ENCODE data around the gene RSPH1. TPM values are rescaled to one million over a fixed set of nuclear protein-coding genes. Genes with fewer than 3 reads are reported as not detected.

RSPH1 gene
- total RNA-seq, 1 donor from 2014 or later = 0.82 TPM

Other genes with a start within 250 kb of the RSPH1 start
- not detected for gene TFF3, start 180.8 kb downstream of the RSPH1 start, total RNA-seq (ENCODE audit: unreplicated experiment)
- gene TFF2, start 145.2 kb downstream of the RSPH1 start, total RNA-seq (ENCODE audit: unreplicated experiment) = not detected
- not detected for gene TFF1, start 129.7 kb downstream of the RSPH1 start, total RNA-seq (ENCODE audit: unreplicated experiment)
- not detected for gene TMPRSS3, start 100.2 kb downstream of the RSPH1 start, total RNA-seq (ENCODE audit: unreplicated experiment)
- gene UBASH3A, start 92.3 kb downstream of the RSPH1 start, total RNA-seq (ENCODE audit: unreplicated experiment) = not detected
- gene SLC37A1, start 17.6 kb upstream of the RSPH1 start, total RNA-seq (ENCODE audit: unreplicated experiment) = 12.3 TPM
- gene PDE9A, start 157.4 kb upstream of the RSPH1 start, total RNA-seq (ENCODE audit: unreplicated experiment) = 20.7 TPM